Stimulated activated CD8-positive, alpha-beta memory T cell treated with anti-CD3 and anti-CD28 coated beads, Interleukin-7, amount 100 ng/mL, for 1 hour (primary cell): Measurements from ENCODE around the gene ROS1.

Experiments
- DNase-seq, 2 donors: peaks; one replicate each; pipeline ENCODE4 v3.0.0-alpha.2; 2020; ENCODE audit warnings: low read depth in 2 of 2

ROS1 gene

GRCh38 chr6:117309611-117310010 lies 116.1 kb downstream of the ROS1 start:
- no peak for DNase-seq

DNA sequence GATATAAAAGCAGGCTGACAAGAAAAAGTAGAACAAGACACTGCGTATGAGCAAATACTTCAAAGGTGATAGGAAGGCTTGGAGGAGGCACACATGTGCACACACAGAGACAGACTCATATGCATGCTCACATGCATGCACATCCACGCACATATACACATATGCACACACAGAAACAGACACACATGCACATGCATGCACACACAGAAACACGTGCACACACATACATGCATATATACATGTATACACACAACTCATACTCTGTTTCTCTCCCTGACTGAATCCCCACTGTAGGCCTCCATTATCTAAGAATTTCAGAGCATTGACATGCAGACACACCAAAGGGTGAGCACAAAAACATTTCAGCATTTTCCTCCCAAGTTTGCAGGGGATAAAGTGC lies 116.7 kb downstream of the ROS1 start:
- no peak for DNase-seq

- no peak for DNase-seq
Observed at GRCh38 chr6:117307655-117308054, 118.1 kb downstream of the ROS1 start.

- no peak for DNase-seq
Observed at GRCh38 chr6:117306227-117306790, 119.4 kb downstream of the ROS1 start.

DNA sequence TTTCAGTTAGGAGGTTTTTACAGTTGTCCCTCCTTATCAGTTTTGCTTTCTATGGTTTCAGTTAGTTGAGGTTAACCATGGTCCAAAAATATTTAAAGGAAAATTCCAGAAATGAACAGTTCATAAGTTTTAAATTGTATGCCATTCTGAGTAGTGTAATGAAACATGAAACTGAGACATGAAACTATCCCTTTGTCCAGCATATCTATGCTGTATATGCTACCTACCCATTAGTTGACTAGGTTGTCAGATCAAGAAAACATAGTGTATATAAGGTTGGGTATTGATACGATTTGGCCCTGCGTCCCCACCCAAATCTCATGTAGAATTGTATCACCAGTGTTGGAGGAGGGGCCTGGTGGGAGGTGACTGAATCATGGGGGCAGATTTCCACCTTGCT lies 121.3 kb downstream of the ROS1 start:
- no peak for DNase-seq

DNA sequence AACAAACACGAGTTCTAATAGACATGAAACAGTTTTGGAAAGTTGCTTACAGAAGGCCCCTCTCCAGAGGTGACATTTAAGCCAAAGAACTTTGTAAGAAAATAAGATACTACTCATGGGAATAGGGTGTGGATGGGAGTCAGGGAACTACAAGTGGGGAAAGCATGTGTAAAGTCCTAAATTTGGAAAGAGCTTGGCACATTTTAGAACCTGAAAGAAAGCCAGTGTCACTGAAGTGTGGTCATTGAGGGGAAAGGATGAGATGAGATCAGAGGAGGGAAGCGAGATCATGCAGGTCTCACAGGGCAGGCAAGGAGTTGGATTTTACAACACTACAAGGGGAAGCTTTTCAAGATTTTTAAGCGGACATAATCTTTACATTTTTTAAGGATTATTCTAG lies 122.4 kb downstream of the ROS1 start:
- DNase-seq = no peak

GRCh38 chr6:117298941-117299340 lies 126.8 kb downstream of the ROS1 start:
- DNase-seq = no peak

DNA sequence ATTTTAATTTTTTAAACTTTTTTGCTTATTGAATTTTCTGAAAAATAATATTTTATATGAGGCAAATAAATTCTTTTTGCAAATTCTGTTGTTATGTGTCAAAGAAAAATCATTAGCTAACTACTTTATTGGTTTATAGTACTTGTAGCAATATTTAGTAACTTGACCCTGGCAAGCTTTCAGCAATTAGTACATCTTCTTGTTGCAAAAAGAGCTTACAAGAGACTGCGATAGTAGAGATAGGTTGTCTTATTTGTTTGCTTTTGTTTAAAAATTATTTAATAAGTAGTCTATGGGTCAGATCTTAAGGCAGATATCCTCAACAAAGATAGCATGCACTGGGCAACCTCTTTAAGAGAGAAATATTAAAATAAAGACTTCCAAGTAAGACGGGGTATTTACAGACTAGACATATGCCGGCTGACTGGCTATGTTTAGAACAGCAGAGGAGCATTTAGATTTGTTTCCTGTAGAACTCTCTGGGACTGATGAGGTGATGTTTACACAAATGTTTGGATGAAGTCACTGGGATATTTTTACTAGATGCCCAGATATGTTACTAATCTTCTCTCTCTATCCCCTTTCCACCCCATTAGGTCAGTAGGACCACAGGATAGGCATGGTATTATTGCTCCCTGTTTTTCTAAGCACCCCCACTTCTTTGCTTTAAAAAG lies 135.4 kb downstream of the ROS1 start:
- no peak for DNase-seq

DNA sequence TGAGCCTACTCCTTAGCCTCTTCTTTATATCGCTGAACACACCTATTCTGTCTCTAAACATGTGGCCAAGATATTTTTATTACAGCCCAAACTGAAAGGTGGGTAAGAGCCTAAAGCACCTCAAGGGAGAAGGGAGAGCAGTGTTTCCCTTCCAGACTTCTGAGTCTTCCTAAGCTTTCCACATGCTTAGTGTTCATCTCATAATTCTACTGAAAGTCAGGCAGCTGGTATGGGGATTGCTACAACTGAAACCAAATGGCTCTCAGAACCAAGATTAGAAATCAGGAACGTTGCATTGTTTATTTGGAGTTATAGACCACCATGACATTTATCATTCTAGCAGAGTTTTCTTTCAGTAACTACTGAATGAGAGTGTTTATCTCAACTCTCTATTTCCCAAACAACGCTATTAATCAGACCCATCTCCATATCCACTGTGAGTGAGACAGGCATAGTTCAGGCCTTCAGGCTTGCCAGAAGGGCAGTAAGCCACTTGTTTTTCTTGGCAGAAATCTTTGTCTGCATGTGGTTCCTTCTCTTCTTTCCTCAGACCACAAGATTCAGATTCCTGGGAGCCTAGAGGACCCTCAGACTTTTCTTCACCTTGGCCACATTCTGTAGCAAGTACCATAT lies 137.5 kb downstream of the ROS1 start:
- DNase-seq = no peak

DNA sequence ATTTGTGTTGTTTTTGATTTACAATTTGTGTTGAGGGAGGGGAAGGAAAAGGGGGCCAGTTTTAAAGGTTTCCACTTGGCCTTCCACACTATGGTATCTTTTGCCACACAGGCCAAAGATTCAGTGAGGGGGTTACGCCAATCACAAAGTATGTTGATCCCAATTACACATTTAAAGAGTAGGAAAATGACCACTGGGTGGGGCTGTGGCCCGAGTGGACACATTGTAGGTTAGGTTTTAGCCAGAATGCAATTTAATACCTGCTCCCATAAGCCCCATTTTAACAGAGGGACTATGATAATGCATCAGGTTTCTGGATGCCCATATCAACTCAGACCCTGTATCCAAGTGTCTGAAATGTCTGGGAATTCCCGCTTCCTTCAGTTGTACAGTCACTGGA lies 144.8 kb downstream of the ROS1 start:
- no peak for DNase-seq

DNA sequence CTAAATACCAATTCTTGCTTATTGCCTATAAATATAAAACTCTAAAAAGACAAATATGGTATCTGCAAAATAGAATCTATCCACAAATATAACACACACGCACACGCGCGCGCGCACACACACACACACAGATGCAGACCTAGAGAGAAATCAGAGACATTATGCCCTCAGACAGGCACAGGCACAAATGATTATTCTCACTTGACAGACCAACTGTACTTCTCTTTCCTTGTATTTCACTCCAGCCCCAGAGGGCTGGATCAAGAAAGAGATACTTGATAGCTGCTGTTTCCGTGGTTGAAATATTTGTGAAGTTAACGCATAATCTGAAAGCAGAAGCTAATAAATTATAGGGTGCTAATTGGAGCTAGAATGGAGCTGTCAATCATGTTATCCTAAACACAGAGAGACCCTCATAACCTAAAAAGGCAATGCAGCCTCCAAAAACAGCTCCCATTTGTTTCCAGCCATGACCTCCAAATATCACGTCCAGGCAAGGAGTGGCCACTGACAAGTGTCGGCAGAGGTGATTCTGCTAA lies 148.9 kb downstream of the ROS1 start:
- no peak for DNase-seq

DNA sequence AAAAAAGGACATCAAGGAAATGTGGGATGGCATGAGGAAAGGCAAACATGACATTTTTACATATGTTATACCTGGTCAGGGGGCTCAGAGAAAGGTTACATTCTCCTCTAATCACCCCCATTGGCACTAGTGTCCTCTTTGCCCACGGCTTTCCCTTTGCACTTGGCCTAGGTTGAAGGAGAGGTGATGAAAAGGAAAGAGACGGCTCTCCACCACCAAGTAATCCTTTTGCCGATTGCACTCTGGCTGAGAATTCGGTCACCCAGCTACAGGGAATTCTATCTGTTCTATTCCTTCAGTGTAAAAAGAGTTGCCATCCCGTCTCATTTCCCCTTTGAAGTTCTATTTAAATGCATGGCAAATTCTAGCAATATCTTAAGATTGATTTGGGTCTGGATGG lies 150.0 kb downstream of the ROS1 start:
- no peak for DNase-seq

DNA sequence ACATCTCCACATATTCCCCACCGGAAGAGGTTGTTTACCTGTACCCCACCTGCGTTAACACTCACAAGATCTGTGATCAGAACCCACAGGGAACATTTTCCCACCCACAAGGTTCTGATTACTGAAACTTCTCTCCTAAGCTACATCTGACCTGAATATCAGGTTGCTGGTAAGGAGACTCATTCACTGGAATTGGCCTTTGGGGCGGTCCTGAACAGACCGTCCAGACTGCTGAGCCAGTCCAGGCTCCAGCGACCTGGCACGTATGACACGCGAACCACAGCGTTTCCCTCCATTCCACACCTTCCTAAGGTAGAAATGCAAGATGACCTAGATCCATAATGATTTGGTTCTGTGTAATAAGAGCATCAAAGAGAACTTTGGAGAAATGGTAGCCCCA lies 150.5 kb downstream of the ROS1 start:
- DNase-seq = no peak

- no peak for DNase-seq
Observed at GRCh38 chr6:117272891-117273290, 152.9 kb downstream of the ROS1 start.

DNA sequence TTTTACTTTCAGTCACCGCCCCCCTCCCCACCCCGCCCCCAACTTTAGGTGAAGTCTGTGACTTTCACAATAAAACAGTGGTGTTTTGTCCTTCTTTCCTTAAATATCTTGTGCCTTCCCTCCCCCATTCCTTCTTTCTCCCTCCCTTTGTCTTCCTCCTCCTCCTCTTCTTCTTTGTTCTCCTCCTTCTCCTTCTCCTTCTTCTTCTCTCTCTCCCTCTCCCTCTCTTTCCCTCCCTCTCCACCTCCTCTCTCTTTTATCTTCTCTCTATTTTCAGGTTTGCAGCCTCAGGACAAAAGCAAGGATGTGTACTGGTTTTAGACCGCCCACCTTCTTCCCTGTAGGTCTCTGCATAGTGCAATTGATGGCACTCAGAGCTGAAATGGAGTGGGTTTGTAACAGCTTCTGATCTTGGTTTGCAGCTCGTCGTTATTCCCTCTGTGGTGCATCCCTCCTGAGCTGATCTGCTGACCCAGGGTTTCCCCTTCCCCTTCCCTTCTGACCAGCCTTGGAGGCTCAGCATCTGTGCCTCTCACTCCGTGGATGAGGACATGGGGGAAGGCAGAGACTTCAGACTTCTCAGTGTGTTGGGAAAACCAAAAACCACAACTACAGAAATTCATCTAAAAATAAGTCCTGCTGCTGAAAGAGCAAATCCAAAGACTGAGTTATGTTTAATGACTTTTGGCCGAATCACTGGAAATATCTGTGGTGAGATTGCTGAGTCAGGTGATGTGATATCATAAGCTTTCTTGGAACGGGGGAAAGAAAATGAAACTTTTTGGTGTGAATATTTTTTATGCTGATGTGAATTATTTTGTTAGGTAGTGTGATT lies 153.5 kb downstream of the ROS1 start:
- no peak for DNase-seq

DNA sequence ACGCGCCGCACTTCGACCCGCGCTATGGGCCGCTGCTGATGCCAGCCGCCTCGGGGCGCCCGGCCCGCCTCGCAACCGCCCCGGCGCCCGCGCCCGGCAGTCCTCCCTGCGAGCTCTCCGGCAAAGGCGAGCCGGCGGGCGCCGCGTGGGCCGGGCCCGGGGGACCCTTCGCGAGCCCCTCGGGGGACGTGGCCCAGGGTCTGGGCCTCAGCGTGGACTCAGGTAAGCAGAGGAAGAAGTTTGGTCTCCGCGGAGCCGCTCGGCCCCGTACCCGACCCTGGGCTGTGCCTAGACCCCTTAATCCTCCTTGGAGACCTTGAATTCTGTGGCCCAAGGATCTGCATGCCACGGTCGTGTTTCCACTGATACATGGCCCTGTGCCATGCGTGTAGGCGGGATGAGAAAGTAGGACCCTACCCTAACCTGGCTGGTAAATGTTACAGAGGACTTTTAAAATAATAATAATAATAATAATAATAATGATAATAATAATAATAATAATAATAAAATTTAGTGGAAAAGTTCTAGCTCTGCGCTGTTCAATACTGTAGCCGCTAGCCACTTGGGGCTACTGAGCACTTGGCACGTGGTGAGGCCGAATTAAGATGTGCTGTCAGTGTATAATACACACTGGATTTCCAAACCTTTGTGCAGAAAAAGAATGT lies 154.8 kb downstream of the ROS1 start:
- DNase-seq = no peak

GRCh38 chr6:117270055-117270842 lies 155.5 kb downstream of the ROS1 start:
- no peak for DNase-seq

DNA sequence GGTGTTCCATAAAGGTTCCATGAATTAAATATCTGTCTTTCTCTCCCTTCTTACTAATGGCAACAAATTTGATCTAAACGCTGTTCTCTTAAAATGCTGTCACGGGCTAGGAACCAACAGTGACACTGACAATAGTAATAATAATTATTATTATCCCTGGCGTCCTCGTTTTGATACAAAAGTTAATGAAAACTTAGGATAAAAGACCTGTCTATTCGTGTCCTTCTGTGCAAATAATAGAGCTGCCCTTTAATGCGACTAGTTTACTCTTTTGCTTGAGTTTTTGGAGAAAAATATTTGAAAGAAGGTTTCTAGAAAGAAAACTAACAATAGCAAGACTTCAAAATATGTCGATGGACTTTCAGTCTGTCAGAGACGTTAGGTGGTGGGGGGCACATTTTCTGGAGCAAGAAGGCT lies 156.1 kb downstream of the ROS1 start:
- DNase-seq = no peak

DNA sequence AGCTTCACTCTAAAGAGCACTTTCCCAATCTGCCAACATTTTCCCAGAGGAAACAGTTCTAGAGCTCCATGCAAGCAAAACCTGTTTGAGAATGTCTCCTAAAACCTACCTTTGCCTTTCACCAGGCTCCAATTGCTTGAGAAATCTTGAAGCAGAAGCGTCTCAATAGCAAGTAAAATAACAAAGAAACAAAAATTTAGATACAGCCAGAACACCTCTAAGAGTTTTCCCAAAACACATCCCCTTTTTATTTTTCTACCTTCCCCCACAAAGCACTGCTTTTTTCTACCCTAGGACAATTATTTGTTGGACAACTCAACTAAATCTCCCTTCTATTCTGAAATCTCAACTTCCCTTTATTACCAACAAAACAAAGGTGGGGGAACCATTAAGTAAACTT lies 156.8 kb downstream of the ROS1 start:
- no peak for DNase-seq

- no peak for DNase-seq
Observed at GRCh38 chr6:117267766-117268534, 157.8 kb downstream of the ROS1 start.
